Measurements from ENCODE around the gene CPLX1. TPM values are rescaled to one million over a fixed set of nuclear protein-coding genes. Genes with fewer than 3 reads are reported as not detected.
A peak's percentile ranks its signal among the peaks of the same experiment; 100 is the strongest.

The CPLX1 gene
- total and polyA plus RNA-seq, 3 donors from 2014 or later, result 4.4 to 8.2 (median 5.5) TPM

GRCh38 chr4:763922-764321 lies 62.0 kb downstream of the CPLX1 start:
- no peaks in the 10 kb centered on the region for H3K9me3 ChIP-seq
- no peak for DNase-seq

GRCh38 chr4:763191-763810 lies 62.6 kb downstream of the CPLX1 start:
- intact Hi-C loops (cut with DNase I; ENCODE audit: low total_unique reads), result no loop called here
- WGBS, 2 donors, result 88 to 90% methylated on average over 23 of the region's 23 CpGs
- Histone ChIP-seq H3K4me1 (no peaks in the 10 kb centered on the region), H3K36me3 (ENCODE audit: low read depth, missing control alignments) (no peaks in the 10 kb centered on the region), H3K27ac (no peak overlapping the region), H3K27me3 (no peaks in the 10 kb centered on the region), H3K9me3 (no peaks in the 10 kb centered on the region), H3K4me3 (no peak overlapping the region)
- no peak for TF ChIP-seq CTCF (IDR thresholded peaks at IDR 0.05)
- TF ChIP-seq POLR2A (IDR thresholded peaks at IDR 0.05), result no peak
- DNase-seq, result no peak

More at GRCh38 chr4:763922-764321, 62.0 kb downstream of the CPLX1 start:
- no peaks in the 10 kb centered on the region for H3K36me3 ChIP-seq (ENCODE audit: low read depth, missing control alignments)
- no peaks in the 10 kb centered on the region for H3K27me3 ChIP-seq
- TF ChIP-seq POLR2A (IDR thresholded peaks at IDR 0.05) (no peak), CTCF (IDR thresholded peaks at IDR 0.05) (no peak)
- intact Hi-C loops (cut with DNase I; ENCODE audit: low total_unique reads), result no loop called here
- no peak overlapping the region for H3K4me3 ChIP-seq
- WGBS, 2 donors, result 91 to 96% methylated on average over 11 of the region's 11 CpGs
- no peak overlapping the region for H3K27ac ChIP-seq
- H3K4me1 ChIP-seq, result no peaks in the 10 kb centered on the region

- no peak overlapping the region for H3K4me3 ChIP-seq
- H3K27ac ChIP-seq, result no peak overlapping the region
- DNase-seq, result no peak
- no peaks in the 10 kb centered on the region for H3K27me3 ChIP-seq
- H3K9me3 ChIP-seq, result no peaks in the 10 kb centered on the region
- no peaks in the 10 kb centered on the region for H3K4me1 ChIP-seq
- no peaks in the 10 kb centered on the region for H3K36me3 ChIP-seq (ENCODE audit: low read depth, missing control alignments)
- 74 to 77% methylated on average over 21 to 24 of the region's 24 CpGs for WGBS, 2 donors
- intact Hi-C loops (cut with DNase I; ENCODE audit: low total_unique reads), result no loop called here
- peak in 2 of 3 experiments; percentile 15 to 19 for TF ChIP-seq CTCF (IDR thresholded peaks at IDR 0.05)
- TF ChIP-seq POLR2A (IDR thresholded peaks at IDR 0.05), result no peak
Measured at GRCh38 chr4:762211-763190, 63.4 kb downstream of the CPLX1 start.

- intact Hi-C loops (cut with DNase I; ENCODE audit: low total_unique reads), result no loop called here
- TF ChIP-seq CTCF (IDR thresholded peaks at IDR 0.05), result no peak
- no peak for TF ChIP-seq POLR2A (IDR thresholded peaks at IDR 0.05)
- WGBS, 2 donors, result 76 to 90% methylated on average over 14 of the region's 14 CpGs
- Histone ChIP-seq H3K4me3 (no peak overlapping the region), H3K36me3 (ENCODE audit: low read depth, missing control alignments) (no peaks in the 10 kb centered on the region), H3K9me3 (no peaks in the 10 kb centered on the region), H3K27ac (no peak overlapping the region), H3K27me3 (no peaks in the 10 kb centered on the region), H3K4me1 (no peaks in the 10 kb centered on the region)
- no peak for DNase-seq
Measured at GRCh38 chr4:761739-762138, 64.2 kb downstream of the CPLX1 start.

All from testis (tissue), 3 donors.